ENCODE measurements around the gene NACC2. TPM values are rescaled to one million over a fixed set of nuclear protein-coding genes. Genes with fewer than 3 reads are reported as not detected.

The NACC2 gene
- total and polyA plus RNA-seq, 2 donors from 2014 or later = 7.1 to 30.9 TPM

GRCh38 chr9:136091582-136092352 is 3.3 kb downstream of the NACC2 start:
- intact Hi-C loops (cut with DNase I) = no loop called here
- DNase-seq (peak in 1 of 5 donors; percentile 72), FAIRE-seq (no peak)
- H3K36me3 ChIP-seq (ENCODE audit: control insufficient read depth in 2 of 3, insufficient read depth in 3 of 3, low read length in 3 of 3) = peaks cover 0 to 3% (median 0%) of the 10 kb centered on the region in 3 donors
- H3K4me3 ChIP-seq (ENCODE audit: low read length in 3 of 3) = no peak overlapping the region
- TF ChIP-seq, protein P1, sequence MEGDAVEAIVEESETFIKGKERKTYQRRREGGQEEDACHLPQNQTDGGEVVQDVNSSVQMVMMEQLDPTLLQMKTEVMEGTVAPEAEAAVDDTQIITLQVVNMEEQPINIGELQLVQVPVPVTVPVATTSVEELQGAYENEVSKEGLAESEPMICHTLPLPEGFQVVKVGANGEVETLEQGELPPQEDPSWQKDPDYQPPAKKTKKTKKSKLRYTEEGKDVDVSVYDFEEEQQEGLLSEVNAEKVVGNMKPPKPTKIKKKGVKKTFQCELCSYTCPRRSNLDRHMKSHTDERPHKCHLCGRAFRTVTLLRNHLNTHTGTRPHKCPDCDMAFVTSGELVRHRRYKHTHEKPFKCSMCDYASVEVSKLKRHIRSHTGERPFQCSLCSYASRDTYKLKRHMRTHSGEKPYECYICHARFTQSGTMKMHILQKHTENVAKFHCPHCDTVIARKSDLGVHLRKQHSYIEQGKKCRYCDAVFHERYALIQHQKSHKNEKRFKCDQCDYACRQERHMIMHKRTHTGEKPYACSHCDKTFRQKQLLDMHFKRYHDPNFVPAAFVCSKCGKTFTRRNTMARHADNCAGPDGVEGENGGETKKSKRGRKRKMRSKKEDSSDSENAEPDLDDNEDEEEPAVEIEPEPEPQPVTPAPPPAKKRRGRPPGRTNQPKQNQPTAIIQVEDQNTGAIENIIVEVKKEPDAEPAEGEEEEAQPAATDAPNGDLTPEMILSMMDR (IDR thresholded peaks at IDR 0.05; ENCODE audit: borderline replicate concordance, extremely low read depth, insufficient read depth) = no peak
- H3K27ac ChIP-seq (ENCODE audit: low read depth in 2 of 2, low read length in 2 of 2) = no peak overlapping the region
- no peaks in the 10 kb centered on the region for H3K27me3 ChIP-seq (ENCODE audit: control insufficient read depth, insufficient read depth, low read length)
- H3K9ac ChIP-seq (ENCODE audit: low read length in 3 of 3) = peak overlapping the region in 1 of 3 donors; percentile 40
- H3K9me3 ChIP-seq (ENCODE audit: control insufficient read depth in 2 of 3, insufficient read depth in 1 of 3, low read length in 3 of 3) = no peaks in the 10 kb centered on the region
- peaks cover 0 to 35% (median 27%) of the 10 kb centered on the region in 3 donors for H3K4me1 ChIP-seq (ENCODE audit: control insufficient read depth in 2 of 3, insufficient read depth in 2 of 3, low read depth in 1 of 3, low read length in 3 of 3)

- FAIRE-seq = no peak
- Histone ChIP-seq H3K4me3 (ENCODE audit: low read length in 3 of 3) (no peak overlapping the region), H3K36me3 (ENCODE audit: control insufficient read depth in 2 of 3, insufficient read depth in 3 of 3, low read length in 3 of 3) (peaks cover 0 to 3% (median 0%) of the 10 kb centered on the region in 3 donors), H3K27ac (ENCODE audit: low read depth in 2 of 2, low read length in 2 of 2) (peak overlapping the region in 1 of 2 donors; percentile 32), H3K9ac (ENCODE audit: low read length in 3 of 3) (peak overlapping the region in 1 of 3 donors; percentile 40), H3K27me3 (ENCODE audit: control insufficient read depth, insufficient read depth, low read length) (no peaks in the 10 kb centered on the region), H3K9me3 (ENCODE audit: control insufficient read depth in 2 of 3, insufficient read depth in 1 of 3, low read length in 3 of 3) (no peaks in the 10 kb centered on the region), H3K4me1 (ENCODE audit: control insufficient read depth in 2 of 3, insufficient read depth in 2 of 3, low read depth in 1 of 3, low read length in 3 of 3) (peaks cover 0 to 39% (median 30%) of the 10 kb centered on the region in 3 donors)
- intact Hi-C loops (cut with DNase I) = no loop called here
- peak in 2 of 5 donors; percentile 40 to 77 for DNase-seq
- TF ChIP-seq, protein P1 (IDR thresholded peaks at IDR 0.05; ENCODE audit: borderline replicate concordance, extremely low read depth, insufficient read depth) = no peak
Measured at GRCh38 chr9:136090768-136091581, 4.1 kb downstream of the NACC2 start.

- TF ChIP-seq, protein P1 (IDR thresholded peaks at IDR 0.05; ENCODE audit: borderline replicate concordance, extremely low read depth, insufficient read depth) = no peak
- DNase-seq = peak in 2 of 5 donors; percentile 43 to 61
- Histone ChIP-seq H3K9me3 (ENCODE audit: control insufficient read depth in 2 of 3, insufficient read depth in 1 of 3, low read length in 3 of 3) (no peaks in the 10 kb centered on the region), H3K9ac (ENCODE audit: low read length in 3 of 3) (peak overlapping the region in 1 of 3 donors; percentile 7), H3K36me3 (ENCODE audit: control insufficient read depth in 2 of 3, insufficient read depth in 3 of 3, low read length in 3 of 3) (peaks cover 0 to 3% (median 0%) of the 10 kb centered on the region in 3 donors), H3K27ac (ENCODE audit: low read depth in 2 of 2, low read length in 2 of 2) (peak overlapping the region in 1 of 2 donors; percentile 32), H3K4me1 (ENCODE audit: control insufficient read depth in 2 of 3, insufficient read depth in 2 of 3, low read depth in 1 of 3, low read length in 3 of 3) (peaks cover 0 to 41% (median 32%) of the 10 kb centered on the region in 3 donors), H3K4me3 (ENCODE audit: low read length in 3 of 3) (no peak overlapping the region), H3K27me3 (ENCODE audit: control insufficient read depth, insufficient read depth, low read length) (no peaks in the 10 kb centered on the region)
- no peak for FAIRE-seq
- intact Hi-C loops (cut with DNase I) = no loop called here
Measured at GRCh38 chr9:136090056-136090735, 4.9 kb downstream of the NACC2 start.

Data from kidney (tissue), 14 donors.